Measurements from ENCODE around the gene MRPL27.

The MRPL27 gene

GRCh38 chr17:50392621-50393020, 19.6 kb upstream of the MRPL27 start:
- H3K4me3 ChIP-seq = no peak overlapping the region
- H3K36me3 ChIP-seq = peaks cover 63 to 75% (median 74%) of the 10 kb centered on the region in 3 donors
- no peaks in the 10 kb centered on the region for H3K9me3 ChIP-seq
- no peak for DNase-seq
- intact Hi-C loops (cut with DNase I; ENCODE audit: low total_unique reads) = no loop called here
- no peaks in the 10 kb centered on the region for H3K27me3 ChIP-seq
- TF ChIP-seq CTCF (IDR thresholded peaks at IDR 0.05) = no peak
- H3K27ac ChIP-seq = no peak overlapping the region
- peaks cover 0 to 23% (median 18%) of the 10 kb centered on the region in 4 donors for H3K4me1 ChIP-seq

- intact Hi-C loops (cut with DNase I; ENCODE audit: low total_unique reads) = no loop called here
- peaks cover 0 to under 1% (median 0%) of the 10 kb centered on the region in 4 donors for H3K4me1 ChIP-seq
- H3K27me3 ChIP-seq = no peaks in the 10 kb centered on the region
- H3K27ac ChIP-seq = no peak overlapping the region
- DNase-seq = no peak
- no peaks in the 10 kb centered on the region for H3K9me3 ChIP-seq
- TF ChIP-seq CTCF (IDR thresholded peaks at IDR 0.05) = no peak
- no peak overlapping the region for H3K4me3 ChIP-seq
- H3K36me3 ChIP-seq = peaks cover 88 to 100% (median 100%) of the 10 kb centered on the region in 3 donors
These were observed 16.6 kb upstream of the MRPL27 start for GRCh38 chr17:50389534-50389933.

- H3K4me3 ChIP-seq = no peak overlapping the region
- H3K27me3 ChIP-seq = no peaks in the 10 kb centered on the region
- no peak for TF ChIP-seq CTCF (IDR thresholded peaks at IDR 0.05)
- H3K27ac ChIP-seq = no peak overlapping the region
- intact Hi-C loops (cut with DNase I; ENCODE audit: low total_unique reads) = no loop called here
- no peaks in the 10 kb centered on the region for H3K9me3 ChIP-seq
- DNase-seq = no peak
- peaks cover 88 to 100% (median 100%) of the 10 kb centered on the region in 3 donors for H3K36me3 ChIP-seq
- no peaks in the 10 kb centered on the region for H3K4me1 ChIP-seq
These were observed 15.7 kb upstream of the MRPL27 start for GRCh38 chr17:50388728-50389127.

- Histone ChIP-seq H3K4me3 (no peak overlapping the region), H3K9me3 (no peaks in the 10 kb centered on the region), H3K4me1 (no peaks in the 10 kb centered on the region), H3K27me3 (no peaks in the 10 kb centered on the region), H3K27ac (no peak overlapping the region), H3K36me3 (peaks cover 80 to 100% (median 100%) of the 10 kb centered on the region in 3 donors)
- TF ChIP-seq CTCF (IDR thresholded peaks at IDR 0.05) = no peak
- intact Hi-C loops (cut with DNase I; ENCODE audit: low total_unique reads) = no loop called here
- no peak for DNase-seq
These were observed 13.5 kb upstream of the MRPL27 start for GRCh38 chr17:50386510-50386909.

GRCh38 chr17:50382931-50383330, 9.9 kb upstream of the MRPL27 start:
- Histone ChIP-seq H3K27ac (no peak overlapping the region), H3K9me3 (no peaks in the 10 kb centered on the region), H3K4me3 (no peak overlapping the region), H3K27me3 (no peaks in the 10 kb centered on the region), H3K36me3 (peaks cover 55 to 79% (median 71%) of the 10 kb centered on the region in 3 donors), H3K4me1 (no peaks in the 10 kb centered on the region)
- DNase-seq = no peak
- no peak for TF ChIP-seq CTCF (IDR thresholded peaks at IDR 0.05)
- intact Hi-C loops (cut with DNase I; ENCODE audit: low total_unique reads) = no loop called here

- H3K4me1 ChIP-seq = no peaks in the 10 kb centered on the region
- H3K9me3 ChIP-seq = no peaks in the 10 kb centered on the region
- intact Hi-C loops (cut with DNase I; ENCODE audit: low total_unique reads) = no loop called here
- DNase-seq = no peak
- no peak for TF ChIP-seq CTCF (IDR thresholded peaks at IDR 0.05)
- no peak overlapping the region for H3K27ac ChIP-seq
- peaks cover 45 to 69% (median 61%) of the 10 kb centered on the region in 3 donors for H3K36me3 ChIP-seq
- no peaks in the 10 kb centered on the region for H3K27me3 ChIP-seq
- no peak overlapping the region for H3K4me3 ChIP-seq
These were observed 8.9 kb upstream of the MRPL27 start for GRCh38 chr17:50381920-50382319.

Measured in tibial artery (tissue), 4 donors.